ENCODE measurements around the gene CAB39.

The CAB39 gene

DNA sequence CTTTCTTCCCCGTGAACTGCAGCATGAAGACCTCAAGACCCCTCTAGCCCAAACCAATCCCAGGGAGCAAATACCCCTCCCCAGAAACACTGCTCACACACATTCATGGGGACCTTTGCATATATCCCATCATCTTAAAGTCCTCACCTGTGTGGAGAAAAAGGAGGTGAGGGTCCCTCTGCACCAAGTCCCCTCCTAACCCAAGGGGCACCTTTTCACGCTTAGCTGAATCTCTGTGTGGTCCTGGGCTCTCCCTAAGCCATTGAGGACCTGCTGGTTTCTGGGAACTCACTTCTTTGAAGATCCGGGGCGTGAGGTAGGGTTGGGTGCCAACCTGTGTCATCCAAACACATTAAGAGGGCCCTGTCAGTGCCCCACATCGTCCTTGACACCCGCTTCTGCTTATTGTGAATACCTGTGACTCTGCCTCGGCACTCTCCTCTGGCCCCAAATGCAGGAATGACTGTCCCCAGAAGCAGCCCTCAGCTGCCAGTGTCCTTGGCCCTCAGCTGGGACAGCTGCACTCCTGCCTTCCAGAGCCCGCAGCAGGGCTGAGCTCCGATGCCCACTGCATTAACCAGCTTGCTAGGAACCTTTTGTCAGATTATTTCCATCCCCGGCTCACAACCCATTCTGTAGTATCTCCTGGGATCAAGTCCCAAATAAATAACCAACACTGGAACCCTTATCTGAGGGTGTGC is 110.8 kb downstream of the CAB39 start:
- FAIRE-seq = no peak

DNA sequence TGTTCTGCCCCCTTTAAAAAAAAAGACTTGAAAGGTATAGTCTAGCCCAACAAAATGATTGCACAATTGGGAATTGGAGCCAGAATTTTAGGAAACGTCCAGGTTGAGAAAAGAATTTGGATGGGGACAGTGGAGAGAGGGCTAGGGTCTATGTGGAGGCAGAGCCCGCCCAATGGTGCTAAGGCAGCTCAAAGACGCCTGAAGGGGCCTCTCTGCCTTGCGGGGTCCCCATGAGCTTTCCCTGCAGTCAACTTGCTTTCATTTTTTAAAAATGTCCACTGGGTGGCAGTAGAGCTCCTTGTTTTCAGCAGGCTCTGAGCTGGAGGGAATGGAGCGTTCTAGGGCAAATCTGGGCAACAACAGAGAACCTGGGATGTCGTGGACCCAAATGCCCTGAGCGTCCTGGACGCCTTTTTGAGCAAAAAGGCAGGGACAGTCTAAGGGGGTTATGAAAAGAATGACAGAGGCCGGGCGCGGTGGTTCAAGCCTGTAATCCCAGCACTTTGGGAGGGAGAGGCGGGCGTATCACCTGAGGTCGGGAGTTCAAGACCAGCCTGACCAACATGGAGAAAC is 111.8 kb downstream of the CAB39 start:
- FAIRE-seq = peak; percentile 23

DNA sequence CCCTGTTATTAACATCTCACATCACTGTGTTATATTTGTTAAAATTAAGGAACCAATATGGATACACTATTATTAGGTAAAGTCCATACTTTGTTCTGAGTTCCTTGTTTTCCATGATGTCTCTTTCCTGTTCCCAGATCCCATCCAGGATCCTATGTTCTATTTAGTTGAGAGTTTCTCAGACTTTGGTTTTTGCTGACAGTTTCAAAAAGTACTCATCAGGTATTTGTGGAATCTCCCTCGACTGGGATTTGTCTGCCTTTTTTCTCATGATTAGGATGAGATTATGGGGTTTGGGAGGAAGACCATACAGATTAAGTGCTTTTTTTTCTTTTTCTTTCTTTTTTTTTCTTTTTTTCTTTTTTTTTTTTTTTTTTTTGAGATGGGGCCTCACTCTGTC is 112.7 kb downstream of the CAB39 start:
- no peak for FAIRE-seq

DNA sequence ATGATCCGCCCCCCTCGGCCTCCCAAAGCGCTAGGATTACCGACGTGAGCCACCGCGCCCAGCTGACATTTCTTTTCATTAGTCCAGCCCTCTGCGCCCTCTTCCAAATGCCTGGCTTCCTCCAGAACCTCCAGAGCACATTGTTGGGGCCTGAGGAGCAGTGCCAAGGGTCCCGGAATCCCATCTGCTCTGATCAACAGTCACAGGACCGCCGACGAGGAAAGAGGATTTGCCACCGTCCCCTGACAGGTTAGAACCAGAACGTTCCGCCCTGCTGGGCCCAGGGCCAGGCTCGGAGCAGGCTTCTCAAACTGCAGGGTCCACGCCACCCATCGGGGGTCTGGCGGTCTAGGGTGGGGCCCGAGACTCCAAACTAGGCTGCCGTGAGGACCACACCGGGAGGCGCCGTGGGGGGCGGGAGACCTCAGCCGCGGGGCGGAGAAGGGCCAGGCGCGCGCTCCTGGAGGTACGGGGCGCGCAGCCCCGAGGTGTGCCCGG is 115.2 kb downstream of the CAB39 start:
- FAIRE-seq = no peak

GRCh38 chr2:230828272-230828961 is 115.8 kb downstream of the CAB39 start:
- FAIRE-seq = no peak

DNA sequence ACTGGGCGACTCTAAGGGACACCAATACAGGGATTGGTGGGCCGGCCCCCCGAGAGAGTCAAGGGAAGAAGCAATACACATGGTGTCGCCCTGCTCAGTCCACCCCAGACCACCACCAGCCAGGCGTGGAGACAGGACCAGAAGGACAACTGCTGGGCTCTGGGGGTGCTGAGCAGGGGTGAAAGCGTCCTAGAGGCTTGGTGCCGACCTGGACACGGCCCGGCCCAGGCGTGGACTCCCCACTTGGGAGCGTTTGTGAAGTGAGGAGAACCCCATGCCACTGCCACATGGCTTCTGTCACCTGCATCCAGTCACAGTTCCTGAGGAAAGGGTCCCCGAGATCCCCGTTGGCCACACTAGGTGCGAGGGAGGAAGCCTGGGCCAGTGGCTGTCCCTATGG is 116.7 kb downstream of the CAB39 start:
- no peak for FAIRE-seq

GRCh38 chr2:230829959-230830358 is 117.3 kb downstream of the CAB39 start:
- no peak for FAIRE-seq

DNA sequence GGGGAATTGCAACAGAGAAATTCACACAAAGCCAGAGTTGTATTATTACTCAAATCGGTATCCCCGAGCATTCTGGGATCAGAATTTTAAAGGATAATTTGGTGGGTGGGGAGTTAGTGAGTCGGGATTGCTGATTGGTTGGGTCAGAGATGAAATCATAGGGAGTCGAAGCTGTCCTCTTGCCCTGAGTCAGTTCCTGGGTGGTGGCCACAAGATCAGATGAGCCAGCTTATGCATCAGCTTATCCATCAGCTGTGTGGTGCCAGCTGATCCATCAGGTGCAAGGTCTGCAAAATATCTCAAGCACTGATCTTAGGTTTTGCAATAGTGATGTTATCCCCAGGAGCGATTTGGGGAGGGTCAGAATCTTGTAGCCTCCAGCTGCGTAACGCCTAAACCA is 117.8 kb downstream of the CAB39 start:
- FAIRE-seq = no peak

- FAIRE-seq = no peak
Measured at GRCh38 chr2:230840301-230840700, 127.7 kb downstream of the CAB39 start.

- no peak for FAIRE-seq
Measured at GRCh38 chr2:230842473-230842872, 129.8 kb downstream of the CAB39 start.

DNA sequence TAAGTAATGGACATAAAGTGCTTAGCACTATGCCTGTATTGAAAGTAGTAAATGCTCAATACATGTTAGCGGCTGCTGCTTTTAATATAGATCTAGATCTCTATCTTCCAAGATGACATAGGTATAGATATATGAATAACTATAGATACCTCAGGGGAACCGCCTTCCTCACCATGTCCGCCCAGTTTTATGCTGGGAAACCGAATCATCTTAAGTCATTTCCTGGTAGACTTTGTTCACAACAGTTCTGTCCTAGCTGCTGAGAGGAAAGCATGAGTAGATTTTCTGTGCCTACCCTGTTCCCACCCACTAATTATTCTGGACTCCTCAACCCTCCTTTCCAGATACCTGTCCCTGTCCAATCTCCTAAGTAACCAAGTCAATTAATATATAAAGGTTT is 130.5 kb downstream of the CAB39 start:
- no peak for FAIRE-seq

GRCh38 chr2:230846360-230846759 is 133.7 kb downstream of the CAB39 start:
- no peak for FAIRE-seq

- FAIRE-seq = no peak
Measured at GRCh38 chr2:230847883-230848388, 135.3 kb downstream of the CAB39 start.

DNA sequence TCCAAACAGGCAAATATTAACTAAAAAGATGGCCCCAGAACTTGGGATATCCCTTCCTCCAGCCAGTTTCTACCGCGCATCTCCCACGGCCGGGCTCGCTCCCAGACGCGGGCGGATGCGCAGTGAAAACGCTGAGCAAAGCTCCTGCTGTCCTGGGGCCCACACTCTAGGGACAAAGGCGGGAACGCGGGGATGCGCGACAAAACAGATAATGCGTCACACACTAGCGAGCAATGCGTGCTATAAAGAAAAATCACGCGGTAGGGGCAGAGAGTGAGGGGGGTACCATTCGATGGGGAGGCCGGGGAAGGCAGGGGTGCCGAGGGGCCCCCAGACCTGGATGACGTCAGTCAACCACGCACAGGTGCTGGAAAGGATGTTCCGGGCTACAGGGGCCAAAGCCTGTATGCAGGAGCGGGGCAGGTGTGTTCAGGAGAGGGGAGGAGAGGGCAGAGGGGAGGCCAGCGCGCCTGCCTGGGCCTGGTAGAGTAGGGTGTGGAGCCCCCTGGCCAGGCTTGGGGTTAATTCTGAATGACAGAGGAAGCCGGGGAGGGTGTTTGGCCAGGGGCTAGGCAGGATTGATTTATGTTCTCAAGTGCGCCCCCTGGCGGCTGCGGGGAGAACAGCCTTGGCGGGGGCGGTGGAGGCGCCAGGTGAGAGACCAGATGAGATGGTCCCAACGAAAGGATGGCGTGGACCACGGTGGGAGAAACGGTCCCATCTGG is 137.2 kb downstream of the CAB39 start:
- FAIRE-seq = no peak

- no peak for FAIRE-seq
Measured at GRCh38 chr2:230850358-230850658, 137.7 kb downstream of the CAB39 start.

GRCh38 chr2:230852113-230852512 is 139.5 kb downstream of the CAB39 start:
- no peak for FAIRE-seq

DNA sequence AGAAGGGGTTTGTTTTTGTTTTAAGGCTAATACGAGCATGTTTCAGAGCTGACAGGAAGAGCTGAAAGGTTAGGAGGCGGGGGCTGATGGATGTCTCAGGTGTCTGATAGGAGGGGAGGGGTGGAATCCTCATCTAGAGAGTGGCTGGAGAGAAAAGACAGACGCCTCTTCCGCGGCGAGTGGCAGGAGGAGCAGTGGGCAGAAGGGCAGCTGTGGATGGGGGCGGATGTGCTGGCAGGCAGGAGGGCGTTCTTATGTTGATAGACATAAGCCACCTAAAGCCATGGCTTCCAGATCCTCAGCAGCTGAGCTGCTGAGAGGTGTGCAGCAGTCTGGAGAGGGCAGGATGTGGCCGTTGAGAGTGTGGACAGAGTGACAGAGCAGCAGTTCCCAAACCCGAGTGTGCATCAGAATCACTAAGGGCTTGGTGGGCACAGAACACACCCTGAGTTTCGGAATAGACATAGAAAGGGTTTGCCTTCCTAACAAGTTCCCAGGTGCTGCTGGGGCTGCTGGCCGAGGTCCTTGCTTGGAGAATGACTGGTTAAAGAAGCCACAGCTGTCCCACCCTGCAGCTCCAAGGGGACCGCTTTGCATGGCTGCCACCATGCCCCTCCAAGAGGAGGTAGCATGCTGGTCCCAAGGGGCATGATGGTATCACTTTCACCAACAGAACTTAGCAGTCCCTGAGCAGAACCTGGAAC is 149.1 kb downstream of the CAB39 start:
- no peak for FAIRE-seq

GRCh38 chr2:230862292-230862691 is 149.7 kb downstream of the CAB39 start:
- no peak for FAIRE-seq

DNA sequence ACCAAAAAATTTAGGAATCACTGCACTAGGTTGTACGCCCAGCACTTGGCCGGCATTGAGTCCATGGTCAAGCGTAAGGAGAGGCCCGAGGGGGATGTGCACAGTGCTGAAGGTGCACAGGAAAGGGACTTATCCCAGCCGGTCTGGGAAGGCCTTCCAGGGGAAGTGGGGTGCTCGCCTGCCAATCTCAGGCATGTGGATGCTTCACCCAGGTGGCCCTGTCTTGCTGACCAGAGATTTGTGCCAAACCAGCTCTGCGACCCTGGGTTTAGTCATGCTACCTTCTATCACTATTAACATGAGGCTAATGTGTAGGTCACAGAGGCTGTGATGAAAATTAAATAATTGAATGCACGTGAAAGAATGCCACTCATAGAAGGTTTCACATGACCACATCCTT is 150.4 kb downstream of the CAB39 start:
- no peak for FAIRE-seq

GRCh38 chr2:230863442-230864121 is 150.9 kb downstream of the CAB39 start:
- FAIRE-seq = no peak

GRCh38 chr2:230864122-230864604 is 151.5 kb downstream of the CAB39 start:
- no peak for FAIRE-seq

All from TTC549 (cell line).